ENCODE data around the gene PRDM2. TPM values are rescaled to one million over a fixed set of nuclear protein-coding genes. Genes with fewer than 3 reads are reported as not detected.

Gene PRDM2
- total RNA-seq, 1 donor from 2014 or later = 88.3 TPM

DNA sequence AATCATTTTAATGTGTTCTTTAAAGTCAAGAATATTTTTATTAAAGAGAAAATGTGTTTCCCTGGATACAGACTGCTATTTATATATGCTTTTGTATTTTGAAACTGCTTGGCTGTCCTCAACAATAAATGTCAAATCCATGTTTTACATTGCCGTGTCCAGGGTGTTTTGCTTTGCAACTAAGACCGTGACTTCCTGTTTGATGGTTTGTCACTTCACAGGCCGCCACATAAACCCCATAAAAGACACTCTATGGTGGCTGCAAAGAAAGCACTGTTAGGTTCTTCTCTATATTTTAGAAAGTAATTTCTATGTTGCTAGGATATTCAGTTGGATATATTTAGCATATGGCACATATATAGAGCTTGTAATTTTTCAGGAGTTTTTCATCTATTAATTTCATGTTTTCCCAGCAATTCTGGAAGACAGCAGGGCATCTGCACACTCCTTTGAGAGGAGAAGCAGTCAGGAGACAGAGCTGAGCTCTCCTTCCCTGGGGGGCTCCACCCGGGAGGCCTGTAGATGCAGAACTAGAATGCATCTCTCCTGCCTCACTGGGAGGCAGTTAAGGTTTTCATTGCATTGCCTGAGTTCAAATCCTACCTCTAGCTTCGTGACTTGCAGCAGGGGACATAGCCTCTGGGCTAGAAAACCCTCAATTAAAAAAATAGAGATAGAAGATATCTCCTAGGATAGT is 33.1 kb downstream of the PRDM2 start:
- Mint-ChIP-seq H3K27me3 (ENCODE audit: unreplicated experiment) (no peaks in the 10 kb centered on the region), H3K9me3 (ENCODE audit: unreplicated experiment) (no peaks in the 10 kb centered on the region), H3K27ac (ENCODE audit: unreplicated experiment) (no peak overlapping the region), H3K4me3 (ENCODE audit: unreplicated experiment) (no peak overlapping the region), H3K4me1 (ENCODE audit: low read depth, unreplicated experiment) (peaks cover 10% of the 10 kb centered on the region), H3K36me3 (ENCODE audit: unreplicated experiment) (no peaks in the 10 kb centered on the region)
- no peak for DNase-seq
- TF ChIP-seq, protein P1, sequence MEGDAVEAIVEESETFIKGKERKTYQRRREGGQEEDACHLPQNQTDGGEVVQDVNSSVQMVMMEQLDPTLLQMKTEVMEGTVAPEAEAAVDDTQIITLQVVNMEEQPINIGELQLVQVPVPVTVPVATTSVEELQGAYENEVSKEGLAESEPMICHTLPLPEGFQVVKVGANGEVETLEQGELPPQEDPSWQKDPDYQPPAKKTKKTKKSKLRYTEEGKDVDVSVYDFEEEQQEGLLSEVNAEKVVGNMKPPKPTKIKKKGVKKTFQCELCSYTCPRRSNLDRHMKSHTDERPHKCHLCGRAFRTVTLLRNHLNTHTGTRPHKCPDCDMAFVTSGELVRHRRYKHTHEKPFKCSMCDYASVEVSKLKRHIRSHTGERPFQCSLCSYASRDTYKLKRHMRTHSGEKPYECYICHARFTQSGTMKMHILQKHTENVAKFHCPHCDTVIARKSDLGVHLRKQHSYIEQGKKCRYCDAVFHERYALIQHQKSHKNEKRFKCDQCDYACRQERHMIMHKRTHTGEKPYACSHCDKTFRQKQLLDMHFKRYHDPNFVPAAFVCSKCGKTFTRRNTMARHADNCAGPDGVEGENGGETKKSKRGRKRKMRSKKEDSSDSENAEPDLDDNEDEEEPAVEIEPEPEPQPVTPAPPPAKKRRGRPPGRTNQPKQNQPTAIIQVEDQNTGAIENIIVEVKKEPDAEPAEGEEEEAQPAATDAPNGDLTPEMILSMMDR (IDR thresholded peaks at IDR 0.05; ENCODE audit: partially characterized antibody, unreplicated experiment) = no peak

DNA sequence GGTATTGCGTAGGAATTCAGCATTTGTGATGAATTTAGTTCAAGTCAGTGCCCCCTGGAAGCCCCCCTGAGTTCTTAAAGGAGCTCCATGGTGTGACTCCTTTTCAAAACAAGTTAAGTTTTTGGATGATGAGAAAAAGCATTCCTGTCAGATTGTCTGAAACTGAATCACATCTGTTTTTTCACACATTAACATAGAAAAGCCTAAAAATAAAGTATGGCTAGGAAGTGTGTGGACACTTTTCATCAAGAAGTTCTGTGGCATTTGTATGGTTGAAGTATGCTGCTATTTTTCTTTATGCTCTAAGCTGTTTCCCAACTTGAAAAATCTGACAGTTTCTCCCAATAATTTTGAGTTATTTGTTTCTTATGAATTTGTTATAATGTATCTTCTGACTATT is 33.7 kb downstream of the PRDM2 start:
- TF ChIP-seq, protein P1 (IDR thresholded peaks at IDR 0.05; ENCODE audit: partially characterized antibody, unreplicated experiment) = no peak
- no peak overlapping the region for H3K4me3 Mint-ChIP-seq (ENCODE audit: unreplicated experiment)
- no peaks in the 10 kb centered on the region for H3K27me3 Mint-ChIP-seq (ENCODE audit: unreplicated experiment)
- no peaks in the 10 kb centered on the region for H3K36me3 Mint-ChIP-seq (ENCODE audit: unreplicated experiment)
- peaks cover 6% of the 10 kb centered on the region for H3K4me1 Mint-ChIP-seq (ENCODE audit: low read depth, unreplicated experiment)
- H3K9me3 Mint-ChIP-seq (ENCODE audit: unreplicated experiment) = no peaks in the 10 kb centered on the region
- no peak overlapping the region for H3K27ac Mint-ChIP-seq (ENCODE audit: unreplicated experiment)
- no peak for DNase-seq

DNA sequence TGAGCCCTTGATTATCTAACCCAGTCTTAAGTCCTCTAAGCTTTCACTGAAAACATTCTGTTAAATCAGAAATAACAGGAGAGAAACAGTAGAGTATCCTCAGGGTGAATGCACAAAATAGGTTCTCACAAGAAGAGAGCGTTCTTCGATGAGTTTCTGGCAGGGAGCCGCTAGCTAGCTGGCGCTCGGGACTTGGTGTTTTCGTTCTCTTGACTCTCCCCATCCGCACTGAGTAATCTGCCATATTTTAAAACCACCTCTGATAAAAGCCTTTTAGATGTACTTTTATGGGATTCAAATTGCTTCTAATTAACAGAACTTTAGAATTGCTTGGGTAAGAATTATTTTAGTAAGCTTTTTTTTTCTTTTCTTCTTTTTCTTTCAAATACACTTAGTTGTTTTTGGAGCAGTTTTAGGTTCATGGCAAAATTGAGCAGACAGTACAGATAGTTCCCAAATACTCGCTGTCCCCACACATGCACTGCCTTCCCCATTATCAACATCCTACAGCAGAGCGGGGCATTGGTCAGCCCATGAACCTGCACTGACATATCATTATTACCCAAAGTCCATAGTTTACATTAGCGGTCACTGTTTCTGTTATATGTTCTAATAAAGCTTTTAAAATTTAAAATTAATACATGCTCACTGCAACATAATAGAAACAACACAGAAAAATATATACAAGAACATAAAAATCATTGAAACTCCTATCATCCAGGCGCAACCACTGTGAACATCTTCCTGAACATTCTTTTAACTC is 35.4 kb downstream of the PRDM2 start:
- Mint-ChIP-seq H3K27me3 (ENCODE audit: unreplicated experiment) (no peaks in the 10 kb centered on the region), H3K27ac (ENCODE audit: unreplicated experiment) (no peak overlapping the region), H3K4me3 (ENCODE audit: unreplicated experiment) (no peak overlapping the region), H3K36me3 (ENCODE audit: unreplicated experiment) (no peaks in the 10 kb centered on the region), H3K9me3 (ENCODE audit: unreplicated experiment) (no peaks in the 10 kb centered on the region), H3K4me1 (ENCODE audit: low read depth, unreplicated experiment) (peaks cover 2% of the 10 kb centered on the region)
- no peak for DNase-seq
- TF ChIP-seq, protein P1 (IDR thresholded peaks at IDR 0.05; ENCODE audit: partially characterized antibody, unreplicated experiment) = no peak

DNA sequence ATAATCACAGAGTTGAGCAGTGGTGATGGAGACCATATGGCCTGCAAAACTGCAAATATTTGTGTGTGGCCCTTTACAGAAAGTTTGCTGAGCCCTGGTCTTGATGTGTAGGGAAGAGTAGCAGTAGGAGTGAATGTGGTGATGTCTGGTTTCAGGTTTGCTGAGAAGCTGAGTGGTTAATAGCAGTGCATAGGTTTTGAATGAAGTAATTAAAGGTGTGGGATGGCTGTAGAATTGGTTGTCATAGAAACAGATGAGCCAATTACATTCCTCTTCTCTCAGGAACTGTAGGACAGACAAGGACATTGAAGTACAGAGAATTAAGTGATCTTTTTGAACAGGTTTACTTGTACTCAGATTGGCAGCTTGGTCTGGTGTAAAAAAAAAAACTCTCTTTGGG is 37.4 kb downstream of the PRDM2 start:
- H3K9me3 Mint-ChIP-seq (ENCODE audit: unreplicated experiment) = no peaks in the 10 kb centered on the region

More for the DNA sequence above, 37.4 kb downstream of the PRDM2 start:
- TF ChIP-seq, protein P1 (IDR thresholded peaks at IDR 0.05; ENCODE audit: partially characterized antibody, unreplicated experiment) = no peak
- Mint-ChIP-seq H3K4me1 (ENCODE audit: low read depth, unreplicated experiment) (peaks cover 2% of the 10 kb centered on the region), H3K36me3 (ENCODE audit: unreplicated experiment) (no peaks in the 10 kb centered on the region), H3K27me3 (ENCODE audit: unreplicated experiment) (peaks cover 2% of the 10 kb centered on the region), H3K27ac (ENCODE audit: unreplicated experiment) (no peak overlapping the region), H3K4me3 (ENCODE audit: unreplicated experiment) (no peak overlapping the region)
- no peak for DNase-seq

All from glutamatergic neuron (in vitro differentiated cells).